DOHH2 (cell line): ENCODE results near the gene TKT.

Experiments
- CTCF ChIP-seq: fragments of 200-600 bp; sonication (generic); IDR thresholded peaks from one replicate; pipeline ENCODE4 v1.5.1; 2014; ENCODE audit warnings: antibody characterized with exemption, mild to moderate bottlenecking, low read depth, low read length; ENCODE audit not compliant: poor library complexity, severe bottlenecking
- EZH2phosphoT487 ChIP-seq: fragments of 200-600 bp; sonication (generic); IDR thresholded peaks from 2 replicates; pipeline ENCODE4 v1.6.1; 2017; ENCODE audit warnings: borderline replicate concordance, mild to moderate bottlenecking, antibody characterized with exemption, low read length, moderate library complexity, mixed read lengths

DNA sequence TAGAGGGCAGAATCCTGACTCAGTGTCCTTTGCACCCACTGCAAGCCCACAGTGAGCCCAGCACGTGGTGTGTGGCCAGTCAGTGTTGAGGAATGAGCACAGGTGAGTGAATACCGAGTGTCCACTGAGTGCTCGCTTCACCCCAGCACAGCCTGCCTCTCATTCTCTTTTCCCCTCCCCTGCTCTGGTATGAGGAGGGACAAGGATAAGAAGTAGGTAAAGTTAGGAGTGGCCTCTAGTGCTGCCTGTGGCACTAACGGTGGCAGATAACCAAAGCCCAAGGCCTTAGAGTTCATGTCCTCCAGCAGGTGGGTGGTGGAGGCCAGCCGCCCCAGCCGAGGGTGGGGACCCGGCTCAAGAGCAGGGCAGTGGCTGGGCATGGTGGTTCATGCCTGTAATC, 56.8 kb downstream of the TKT start:
- TF ChIP-seq CTCF, result no peak
- no peak for TF ChIP-seq EZH2phosphoT487
